IMR-90 (cell line): ENCODE data around the gene CFAP70. TPM values are rescaled to one million over a fixed set of nuclear protein-coding genes. Genes with fewer than 3 reads are reported as not detected.

ENCODE experiments used
- ATAC-seq: fragments of 200-7000 bp; cut with Tn5 transposase; 2 replicates; pipeline ENCODE4 v1.9.1; 2020; ENCODE audit warnings: low read depth, mild to moderate bottlenecking, moderate library complexity
- BruUV-seq: library from RNA; stranded (reverse); fragments of 400-500 nt; replicated peaks from 2 replicates; lab custom pipeline; 2021; lab: Mats Ljungman, UMichigan
- CTCF ChIA-PET: fragments of 300-600 bp; formaldehyde crosslinking; extraction: SDS; loops from one replicate; lab custom pipeline; 2021; ENCODE audit warnings: antibody characterized with exemption; lab: Yijun Ruan, JAX
- POLR2A ChIA-PET: fragments of 300-600 bp; sonication (Branson Sonifier 250); formaldehyde crosslinking; loops from one replicate; lab custom pipeline; 2022; ENCODE audit warnings: antibody characterized with exemption; ENCODE audit not compliant: unreplicated experiment; lab: Charles Lee
- DNase-seq: peaks from one replicate; pipeline ENCODE4 v3.0.0; 2013
- H2AFZ ChIP-seq: replicated peaks from 2 replicates; pipeline ENCODE3; 2013; ENCODE audit warnings: low read length, mild to moderate bottlenecking; ENCODE audit not compliant: poor library complexity
- H2AK5ac ChIP-seq: 2 replicates; pipeline ENCODE4 v1.6.1; 2013; ENCODE audit warnings: low read depth, low read length, inconsistent platforms
- H2AK9ac ChIP-seq: replicated peaks from 2 replicates; pipeline ENCODE3; 2013; ENCODE audit warnings: mild to moderate bottlenecking, low read depth, low read length, moderate library complexity; ENCODE audit not compliant: poor library complexity
- H2BK120ac ChIP-seq: 2 replicates; pipeline ENCODE4 v1.6.1; 2013; ENCODE audit warnings: low read depth, low read length, inconsistent platforms
- H2BK15ac ChIP-seq: 3 replicates; pipeline ENCODE4 v1.6.1; 2013; ENCODE audit warnings: low read depth, low read length, inconsistent platforms
- H2BK20ac ChIP-seq: 2 replicates; pipeline ENCODE4 v1.6.1; 2013; ENCODE audit warnings: low read depth, mild to moderate bottlenecking, inconsistent platforms, low read length, moderate library complexity
- H2BK5ac ChIP-seq: 2 replicates; pipeline ENCODE4 v1.6.1; 2013; ENCODE audit warnings: mild to moderate bottlenecking, low read depth, low read length, inconsistent platforms; ENCODE audit not compliant: poor library complexity, severe bottlenecking
- H3K14ac ChIP-seq: replicated peaks from 2 replicates; pipeline ENCODE4 v1.6.1; 2013; ENCODE audit warnings: low read depth, low read length, inconsistent platforms
- H3K18ac ChIP-seq: 2 replicates; pipeline ENCODE4 v1.6.1; 2013; ENCODE audit warnings: low read depth, low read length, control low read depth
- H3K23ac ChIP-seq: 2 replicates; pipeline ENCODE4 v1.6.1; 2013; ENCODE audit warnings: low read depth, low read length, inconsistent platforms
- H3K27ac ChIP-seq: 2 replicates; pipeline ENCODE4 v1.5.1; 2013; ENCODE audit warnings: mild to moderate bottlenecking, control low read depth, low read length; ENCODE audit not compliant: insufficient read depth
- H3K27me3 ChIP-seq: 2 replicates; pipeline ENCODE4 v1.6.1; 2013; ENCODE audit warnings: low read length; ENCODE audit not compliant: control insufficient read depth, insufficient read depth
- H3K36me3 ChIP-seq: 2 replicates; pipeline ENCODE4 v1.6.1; 2013; ENCODE audit warnings: low read length, mixed read lengths; ENCODE audit not compliant: control insufficient read depth, insufficient read depth
- H3K4ac ChIP-seq: 2 replicates; pipeline ENCODE4 v1.6.1; 2013; ENCODE audit warnings: low read depth, low read length, inconsistent platforms
- H3K4me1 ChIP-seq: 2 replicates; pipeline ENCODE4 v1.6.1; 2013; ENCODE audit warnings: low read length, mixed read lengths; ENCODE audit not compliant: control insufficient read depth, insufficient read depth
- H3K4me2 ChIP-seq: 2 replicates; pipeline ENCODE4 v1.6.1; 2013; ENCODE audit warnings: low read depth, mild to moderate bottlenecking, control low read depth, low read length, moderate library complexity
- H3K4me3 ChIP-seq: 2 replicates; pipeline ENCODE4 v1.5.1; 2013; ENCODE audit warnings: low read depth, mild to moderate bottlenecking, control low read depth, low read length, moderate library complexity; ENCODE audit not compliant: insufficient read depth
- H3K56ac ChIP-seq: 2 replicates; pipeline ENCODE4 v1.6.1; 2013; ENCODE audit warnings: low read length, inconsistent platforms; ENCODE audit not compliant: insufficient read depth; ENCODE audit errors: extremely low read depth
- H3K79me1 ChIP-seq, 2 experiments: 2 replicates each; pipeline ENCODE4 v1.6.1; 2013; ENCODE audit warnings: low read length in 2 of 2, inconsistent platforms in 1 of 2, low read depth in 1 of 2
- H3K9ac ChIP-seq: 2 replicates; pipeline ENCODE4 v1.6.1; 2013; ENCODE audit warnings: low read depth, low read length, control low read depth
- H3K9me1 ChIP-seq: 2 replicates; pipeline ENCODE4 v1.6.1; 2013; ENCODE audit warnings: low read length, inconsistent platforms; ENCODE audit not compliant: insufficient read depth
- H3K9me3 ChIP-seq: 2 replicates; pipeline ENCODE4 v1.6.1; 2013; ENCODE audit warnings: low read length; ENCODE audit not compliant: control insufficient read depth, insufficient read depth
- H4K20me1 ChIP-seq: 2 replicates; pipeline ENCODE4 v1.6.1; 2013; ENCODE audit warnings: low read length, inconsistent platforms; ENCODE audit not compliant: insufficient read depth
- H4K5ac ChIP-seq: 2 replicates; pipeline ENCODE4 v1.6.1; 2013; ENCODE audit warnings: mild to moderate bottlenecking, low read depth, low read length, control low read depth
- H4K8ac ChIP-seq, 2 experiments: 2 replicates each; pipeline ENCODE4 v1.6.1; 2013; ENCODE audit warnings: low read depth in 2 of 2, low read length in 2 of 2, control low read depth in 1 of 2, inconsistent platforms in 1 of 2
- H4K91ac ChIP-seq: 2 replicates; pipeline ENCODE4 v1.6.1; 2013; ENCODE audit warnings: low read depth, low read length, inconsistent platforms; ENCODE audit not compliant: insufficient read depth
- BHLHE40 ChIP-seq: fragments of 150-350 bp; IDR thresholded peaks from 2 replicates; pipeline ENCODE4 v1.6.1; 2016; ENCODE audit warnings: mild to moderate bottlenecking, low read depth, low read length
- CEBPB ChIP-seq: IDR thresholded peaks from 2 replicates; pipeline ENCODE4 v1.6.1; 2012; ENCODE audit warnings: low read depth, low read length, improper control_type of control experiment
- CHD1 ChIP-seq: IDR thresholded peaks from 2 replicates; pipeline ENCODE4 v1.6.1; 2012; ENCODE audit warnings: low read depth, low read length, improper control_type of control experiment
- CTCF ChIP-seq: conservative IDR thresholded peaks from 2 replicates; pipeline ENCODE4 v1.5.1; 2012; ENCODE audit warnings: mild to moderate bottlenecking, low read depth, low read length, improper control_type of control experiment
- ELK1 ChIP-seq: fragments of 150-350 bp; IDR thresholded peaks from 2 replicates; pipeline ENCODE4 v1.6.1; 2016; ENCODE audit warnings: low read depth, mild to moderate bottlenecking, low read length, moderate library complexity, borderline replicate concordance
- FOS ChIP-seq: fragments of 150-350 bp; IDR thresholded peaks from 2 replicates; pipeline ENCODE4 v1.6.1; 2016; ENCODE audit warnings: low read depth, low read length
- MAFK ChIP-seq: IDR thresholded peaks from 2 replicates; pipeline ENCODE4 v1.6.1; 2012; ENCODE audit warnings: low read depth, low read length, improper control_type of control experiment
- MAZ ChIP-seq: IDR thresholded peaks from 2 replicates; pipeline ENCODE4 v1.6.1; 2012; ENCODE audit warnings: low read depth, mild to moderate bottlenecking, low read length, improper control_type of control experiment, moderate library complexity, borderline replicate concordance
- MXI1 ChIP-seq: IDR thresholded peaks from 2 replicates; pipeline ENCODE4 v1.6.1; 2012; ENCODE audit warnings: low read depth, mild to moderate bottlenecking, low read length, moderate library complexity, borderline replicate concordance
- POLR2A ChIP-seq: IDR thresholded peaks from 2 replicates; pipeline ENCODE4 v1.6.1; 2012; ENCODE audit warnings: mild to moderate bottlenecking, low read depth, low read length
- RAD21 ChIP-seq: IDR thresholded peaks from 2 replicates; pipeline ENCODE4 v1.6.1; 2012; ENCODE audit warnings: low read length, improper control_type of control experiment
- RCOR1 ChIP-seq: IDR thresholded peaks from 2 replicates; pipeline ENCODE4 v1.6.1; 2012; ENCODE audit warnings: mild to moderate bottlenecking, low read length, improper control_type of control experiment; ENCODE audit not compliant: insufficient replicate concordance
- RFX5 ChIP-seq: IDR thresholded peaks from 2 replicates; pipeline ENCODE4 v1.8.0; 2012; ENCODE audit warnings: low read depth, mild to moderate bottlenecking, low read length, moderate library complexity
- SMC3 ChIP-seq: fragments of 150-350 bp; IDR thresholded peaks from 2 replicates; pipeline ENCODE4 v1.6.1; 2016; ENCODE audit warnings: low read depth, mild to moderate bottlenecking, antibody characterized with exemption, low read length, moderate library complexity
- WGBS, 2 experiments: methylation state at CpG; one replicate each; pipeline versions ENCODE4 v1.1.5 to v1.1.7; 2013; ENCODE audit warnings: missing lambda C conversion rate in 2 of 2; ENCODE audit not compliant: insufficient read length in 1 of 2; ENCODE audit errors: extremely low coverage in 2 of 2; 5-methylcytosine and 5-hydroxymethylcytosine counted together
- dilution Hi-C: fragments of 300-500 bp; cut with HindIII; formaldehyde crosslinking; loops from one replicate; pipeline ENCODE4 v1.14.3; 2018; ENCODE audit warnings: low sequenced_read_pairs; ENCODE audit not compliant: unreplicated experiment
- in situ Hi-C: fragments of 300-500 bp; cut with MboI; formaldehyde crosslinking; loops from 3 replicates; pipeline ENCODE4 v1.14.3; 2019; ENCODE audit warnings: low sequenced_read_pairs, inconsistent platforms, mixed read lengths
- intact Hi-C: fragments of 100-400 bp; cut with micrococcal nuclease; formaldehyde crosslinking; loops from 2 replicates; pipeline ENCODE4 v1.10.0; 2022
- polyA plus RNA-seq, 3 experiments: library from polyadenylated mRNA; depleted of rRNA; stranded (reverse); fragments of >200 nt; gene quantifications; 2 replicates each; pipeline ENCODE4 v1.2.3, GENCODE V29; 2012; ENCODE audit warnings: low replicate concordance in 1 of 3
- total RNA-seq: library from RNA; depleted of rRNA; stranded (reverse); fragments of >200 nt; gene quantifications from 2 replicates; pipeline ENCODE4 v1.2.3, GENCODE V29; 2012
- TF ChIP-seq, protein P1 (sequence below): fragments of 150-350 bp; IDR thresholded peaks from 2 replicates; pipeline ENCODE4 v1.6.1; 2017; ENCODE audit warnings: mild to moderate bottlenecking, antibody characterized with exemption, low read length, low read depth

CFAP70 gene
- total and polyA plus RNA-seq, 2 of the 4 experiments (the other 2 are of a cell fraction), result 0.15 to 0.18 TPM

DNA sequence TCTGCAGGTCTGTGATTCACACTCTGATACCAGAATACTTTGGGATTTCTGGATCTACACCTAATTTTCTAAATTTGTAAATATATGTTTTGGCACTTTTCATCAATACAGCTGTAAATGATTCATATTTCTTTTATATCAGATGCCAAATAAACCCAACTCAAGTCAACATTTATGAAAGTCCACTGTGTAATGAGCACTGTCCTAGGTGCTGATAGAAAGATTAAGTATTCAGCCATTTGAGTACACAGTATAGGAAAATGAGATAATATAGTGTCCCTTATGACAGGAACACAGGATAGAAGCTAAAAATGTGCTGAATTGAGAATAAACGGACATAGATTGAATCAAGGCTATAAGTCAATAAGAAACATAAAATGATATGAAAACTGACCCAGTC, 48.8 kb upstream of the CFAP70 start:
- Histone ChIP-seq H3K18ac (no peak overlapping the region), H2BK20ac (no peak overlapping the region), H4K8ac (no peak overlapping the region), H3K4me2 (no peak overlapping the region), H3K56ac (no peak overlapping the region), H3K9me3 (no peaks in the 10 kb centered on the region), H3K4me1 (no peaks in the 10 kb centered on the region), H3K9me1 (peaks cover 6% of the 10 kb centered on the region), H3K4me3 (no peak overlapping the region), H3K79me1 (peaks cover 16 to 57% of the 10 kb centered on the region in 2 experiments), H3K27ac (no peak overlapping the region), H4K5ac (no peak overlapping the region), H2AFZ (no peak overlapping the region), H2AK9ac (no peak overlapping the region), H4K91ac (no peak overlapping the region), H2BK120ac (no peak overlapping the region), H2BK5ac (no peak overlapping the region), H3K9ac (no peak overlapping the region), H2BK15ac (no peak overlapping the region), H3K27me3 (no peaks in the 10 kb centered on the region), H3K14ac (no peak overlapping the region), H4K20me1 (peaks cover 31% of the 10 kb centered on the region), H3K4ac (no peak overlapping the region), H3K23ac (no peak overlapping the region), H3K36me3 (no peaks in the 10 kb centered on the region; the same call in 1 of the 2 replicates), H2AK5ac (no peak overlapping the region)
- no peak for ATAC-seq
- intact Hi-C loops, result no loop called here
- CTCF ChIA-PET, result no interaction called here
- WGBS, 2 experiments, result no CpG with 5 or more reads among the region's 1 CpG
- no TSS peak for BruUV-seq
- TF ChIP-seq BHLHE40, result no peak
- TF ChIP-seq RFX5, result no peak
- TF ChIP-seq, protein P1, sequence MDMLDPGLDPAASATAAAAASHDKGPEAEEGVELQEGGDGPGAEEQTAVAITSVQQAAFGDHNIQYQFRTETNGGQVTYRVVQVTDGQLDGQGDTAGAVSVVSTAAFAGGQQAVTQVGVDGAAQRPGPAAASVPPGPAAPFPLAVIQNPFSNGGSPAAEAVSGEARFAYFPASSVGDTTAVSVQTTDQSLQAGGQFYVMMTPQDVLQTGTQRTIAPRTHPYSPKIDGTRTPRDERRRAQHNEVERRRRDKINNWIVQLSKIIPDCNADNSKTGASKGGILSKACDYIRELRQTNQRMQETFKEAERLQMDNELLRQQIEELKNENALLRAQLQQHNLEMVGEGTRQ, result no peak
- no peak for TF ChIP-seq CHD1
- no peak for TF ChIP-seq CEBPB
- no peak for TF ChIP-seq MAFK
- TF ChIP-seq FOS, result no peak
- TF ChIP-seq MXI1, result no peak
- TF ChIP-seq POLR2A, result no peak
- TF ChIP-seq MAZ, result no peak
- TF ChIP-seq RCOR1, result no peak
- TF ChIP-seq RAD21, result no peak
- TF ChIP-seq SMC3, result no peak
- no peak for TF ChIP-seq ELK1
- TF ChIP-seq CTCF, result no peak
- in situ Hi-C loops, result no loop called here
- dilution Hi-C loops, result no loop called here
- POLR2A ChIA-PET, result no interaction called here
- DNase-seq, result no peak
